SU-DHL-6 (cell line): ENCODE measurements around the gene HYPK.

Experiments used
- H2AFZ ChIP-seq: fragments of 200-600 bp; sonication (generic); 2 replicates; pipeline ENCODE4 v1.6.1; 2014; ENCODE audit warnings: low read depth, mild to moderate bottlenecking, moderate library complexity, mixed read lengths, antibody characterized with exemption, low read length; ENCODE audit not compliant: severe bottlenecking
- H3F3A ChIP-seq: fragments of 200-600 bp; shearing (Covaris generic); 2 replicates; pipeline ENCODE4 v1.6.0; 2016; ENCODE audit warnings: antibody characterized with exemption, mild to moderate bottlenecking; ENCODE audit not compliant: insufficient read depth
- H3K27ac ChIP-seq: fragments of 200-600 bp; sonication (generic); 2 replicates; pipeline ENCODE4 v1.5.1; 2016; ENCODE audit warnings: low read depth, mild to moderate bottlenecking, low read length, moderate library complexity, mixed read lengths
- H3K27me3 ChIP-seq: fragments of 200-600 bp; sonication (generic), shearing (Covaris generic); 2 replicates; pipeline ENCODE4 v1.6.0; 2014; ENCODE audit warnings: mild to moderate bottlenecking, low read length
- H3K36me3 ChIP-seq: fragments of 200-600 bp; sonication (generic); 2 replicates; pipeline ENCODE4 v1.6.1; 2014; ENCODE audit warnings: mild to moderate bottlenecking, low read length, mixed read lengths
- H3K4me2 ChIP-seq: fragments of 300-600, 200-600 bp; shearing (Covaris generic), sonication (generic); 2 replicates; pipeline ENCODE4 v1.6.0; 2014; ENCODE audit warnings: low read length, low read depth, mild to moderate bottlenecking; ENCODE audit not compliant: poor library complexity, severe bottlenecking
- H3K4me3 ChIP-seq: fragments of 200-600 bp; sonication (generic); 2 replicates; pipeline ENCODE4 v1.5.1; 2014; ENCODE audit warnings: antibody characterized with exemption, low read length, mild to moderate bottlenecking, mixed read lengths; ENCODE audit not compliant: insufficient read depth, poor library complexity, severe bottlenecking
- H3K79me2 ChIP-seq: fragments of 200-600 bp; sonication (generic); 2 replicates; pipeline ENCODE4 v1.6.1; 2014; ENCODE audit warnings: mild to moderate bottlenecking, low read length, moderate library complexity; ENCODE audit not compliant: insufficient read depth
- H3K9ac ChIP-seq: fragments of 200-600 bp; sonication (generic); 2 replicates; pipeline ENCODE4 v1.7.0; 2014; ENCODE audit warnings: mild to moderate bottlenecking, low read length
- H3K9me2 ChIP-seq: fragments of 200-600 bp; sonication (generic); replicated peaks from 2 replicates; pipeline ENCODE4 v1.6.1; 2014; ENCODE audit warnings: low read length; ENCODE audit not compliant: insufficient read depth
- H3K9me3 ChIP-seq: fragments of 200-600 bp; sonication (generic); 2 replicates; pipeline ENCODE4 v1.6.1; 2014; ENCODE audit warnings: low read length, mixed read lengths; ENCODE audit not compliant: insufficient read depth
- H4K20me1 ChIP-seq: fragments of 200-600 bp; sonication (generic); 2 replicates; pipeline ENCODE4 v1.6.1; 2014; ENCODE audit warnings: low read depth, mild to moderate bottlenecking, antibody characterized with exemption, low read length, moderate library complexity, mixed read lengths
- EZH2phosphoT487 ChIP-seq: fragments of 200-600 bp; sonication (generic), shearing (Covaris generic); conservative IDR thresholded peaks from 2 replicates; pipeline ENCODE4 v1.6.1; 2018; ENCODE audit warnings: mild to moderate bottlenecking, antibody characterized with exemption, low read length, moderate library complexity, mixed read lengths
- TF ChIP-seq, protein P1 (sequence below): fragments of 200-600 bp; sonication (generic); IDR thresholded peaks from one replicate; pipeline ENCODE4 v1.5.1; 2017; ENCODE audit warnings: antibody characterized with exemption, mild to moderate bottlenecking, low read length, moderate library complexity; ENCODE audit not compliant: insufficient read depth, poor library complexity, severe bottlenecking

The HYPK gene

DNA sequence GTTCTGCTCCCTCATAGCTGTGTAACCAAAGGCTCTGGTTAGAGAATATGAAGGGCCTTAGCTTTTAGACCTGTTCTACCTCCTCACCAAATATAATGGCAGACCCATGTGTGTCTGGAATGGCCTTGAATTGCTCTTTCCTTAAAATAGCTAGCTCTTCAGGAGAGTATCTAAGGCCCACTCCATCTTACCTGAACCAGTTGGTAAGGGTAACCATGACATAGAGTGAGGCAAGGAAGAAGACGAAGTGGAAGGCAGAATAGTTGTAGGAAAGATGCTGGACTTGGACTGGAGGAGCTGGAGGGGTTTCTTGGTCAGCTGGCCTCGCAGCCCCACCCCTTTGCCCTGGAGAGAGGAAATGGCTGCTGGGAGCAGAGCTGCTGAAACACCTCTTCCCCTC is 5.2 kb upstream of the HYPK start:
- no peak overlapping the region for H3K4me3 ChIP-seq
- H3K36me3 ChIP-seq = peaks cover 11% of the 10 kb centered on the region
- peaks cover 26% of the 10 kb centered on the region for H3K79me2 ChIP-seq
- no peak overlapping the region for H3K4me2 ChIP-seq
- H3K9me2 ChIP-seq = no peaks in the 10 kb centered on the region
- H3K27ac ChIP-seq = peak overlapping the region; percentile 59
- TF ChIP-seq, protein P1, sequence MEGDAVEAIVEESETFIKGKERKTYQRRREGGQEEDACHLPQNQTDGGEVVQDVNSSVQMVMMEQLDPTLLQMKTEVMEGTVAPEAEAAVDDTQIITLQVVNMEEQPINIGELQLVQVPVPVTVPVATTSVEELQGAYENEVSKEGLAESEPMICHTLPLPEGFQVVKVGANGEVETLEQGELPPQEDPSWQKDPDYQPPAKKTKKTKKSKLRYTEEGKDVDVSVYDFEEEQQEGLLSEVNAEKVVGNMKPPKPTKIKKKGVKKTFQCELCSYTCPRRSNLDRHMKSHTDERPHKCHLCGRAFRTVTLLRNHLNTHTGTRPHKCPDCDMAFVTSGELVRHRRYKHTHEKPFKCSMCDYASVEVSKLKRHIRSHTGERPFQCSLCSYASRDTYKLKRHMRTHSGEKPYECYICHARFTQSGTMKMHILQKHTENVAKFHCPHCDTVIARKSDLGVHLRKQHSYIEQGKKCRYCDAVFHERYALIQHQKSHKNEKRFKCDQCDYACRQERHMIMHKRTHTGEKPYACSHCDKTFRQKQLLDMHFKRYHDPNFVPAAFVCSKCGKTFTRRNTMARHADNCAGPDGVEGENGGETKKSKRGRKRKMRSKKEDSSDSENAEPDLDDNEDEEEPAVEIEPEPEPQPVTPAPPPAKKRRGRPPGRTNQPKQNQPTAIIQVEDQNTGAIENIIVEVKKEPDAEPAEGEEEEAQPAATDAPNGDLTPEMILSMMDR = no peak
- no peak for TF ChIP-seq EZH2phosphoT487
- no peaks in the 10 kb centered on the region for H4K20me1 ChIP-seq
- H3K9ac ChIP-seq = no peak overlapping the region
- no peaks in the 10 kb centered on the region for H3K9me3 ChIP-seq
- H2AFZ ChIP-seq = no peak overlapping the region
- peaks cover 68% of the 10 kb centered on the region for H3F3A ChIP-seq
- H3K27me3 ChIP-seq = no peaks in the 10 kb centered on the region

DNA sequence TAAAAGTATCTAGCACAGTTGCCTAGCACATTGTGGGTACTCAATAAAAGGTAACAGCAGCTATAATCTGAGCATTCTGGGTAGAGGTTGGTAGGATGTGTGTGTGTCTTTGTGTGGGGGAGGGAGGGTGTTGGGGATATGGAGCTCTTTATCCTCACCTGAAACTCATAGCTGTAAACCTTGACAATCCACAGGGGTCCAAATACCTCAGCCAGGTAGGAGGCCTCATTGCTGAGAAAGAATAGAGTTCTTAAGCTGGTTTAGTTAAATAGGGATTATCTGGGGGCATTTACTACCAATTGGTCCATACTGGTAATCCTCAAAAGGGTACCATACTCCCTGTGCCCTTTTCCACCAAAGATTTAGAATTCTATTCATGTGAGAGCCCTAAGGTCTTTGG is 4.4 kb upstream of the HYPK start:
- Histone ChIP-seq H3K79me2 (peaks cover 31% of the 10 kb centered on the region), H3K27me3 (no peaks in the 10 kb centered on the region), H3K4me2 (no peak overlapping the region), H4K20me1 (no peaks in the 10 kb centered on the region), H3K27ac (peak overlapping the region; percentile 59), H3K4me3 (no peak overlapping the region), H3F3A (peaks cover 67% of the 10 kb centered on the region), H3K9me2 (no peaks in the 10 kb centered on the region), H3K9ac (no peak overlapping the region), H2AFZ (no peak overlapping the region), H3K36me3 (peaks cover 11% of the 10 kb centered on the region), H3K9me3 (no peaks in the 10 kb centered on the region)
- TF ChIP-seq, protein P1 = no peak
- no peak for TF ChIP-seq EZH2phosphoT487

DNA sequence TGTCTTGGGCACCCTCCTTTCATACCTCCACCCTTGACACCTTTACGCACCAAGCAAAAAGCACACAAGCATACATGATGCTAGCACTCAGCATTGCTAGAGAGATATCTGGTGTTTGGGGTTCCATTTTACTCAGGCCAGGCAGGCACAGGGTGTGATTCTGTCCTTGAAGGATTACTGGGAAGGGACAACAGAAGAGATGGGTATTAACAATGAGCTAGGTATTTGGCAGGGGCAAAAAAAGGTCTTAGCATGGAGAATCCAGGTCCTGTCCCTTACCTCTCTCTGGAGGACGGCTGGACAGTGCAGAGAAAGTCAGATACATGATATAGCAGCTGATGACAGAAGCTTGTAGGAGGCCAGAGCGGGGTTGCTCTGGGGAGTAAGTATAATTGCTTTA is 3.8 kb upstream of the HYPK start:
- Histone ChIP-seq H3K36me3 (peaks cover 11% of the 10 kb centered on the region), H3K79me2 (peaks cover 37% of the 10 kb centered on the region), H3K9me2 (no peaks in the 10 kb centered on the region), H3K9ac (no peak overlapping the region), H3K4me2 (no peak overlapping the region), H3K9me3 (no peaks in the 10 kb centered on the region), H3K27me3 (no peaks in the 10 kb centered on the region), H3F3A (peaks cover 68% of the 10 kb centered on the region), H3K27ac (peak overlapping the region; percentile 59), H2AFZ (no peak overlapping the region), H4K20me1 (no peaks in the 10 kb centered on the region), H3K4me3 (no peak overlapping the region)
- TF ChIP-seq, protein P1 = no peak
- TF ChIP-seq EZH2phosphoT487 = no peak
